K562 (cell line): Measurements from ENCODE around the gene PPP2R3B.

Source experiments
- CTCF ChIP-seq, 3 experiments: IDR thresholded peaks in 2 of 3; conservative IDR thresholded peaks in 1 of 3; 2 replicates each; pipeline ENCODE4 v1.5.1; 2011 to 2012; ENCODE audit warnings: low read length in 3 of 3, mild to moderate bottlenecking in 3 of 3, control low read depth in 2 of 3, improper control_type of control experiment in 1 of 3, inconsistent platforms in 1 of 3, low read depth in 1 of 3, mixed read lengths in 1 of 3, moderate library complexity in 1 of 3; ENCODE audit not compliant: insufficient read depth in 2 of 3
- EGR1 ChIP-seq: fragments of 450-650 bp; conservative IDR thresholded peaks from 2 replicates; pipeline ENCODE4 v1.6.1; 2017; ENCODE audit warnings: mild to moderate bottlenecking
- ESRRA ChIP-seq: fragments of 450-650 bp; IDR thresholded peaks from 2 replicates; pipeline ENCODE4 v1.6.1; 2014; ENCODE audit warnings: low read depth, mild to moderate bottlenecking, moderate library complexity, borderline replicate concordance
- FOXM1 ChIP-seq, 2 experiments: fragments of 450-650 bp in 1 of 2; sonication (generic) in 1 of 2; formaldehyde crosslinking in 1 of 2; IDR thresholded peaks; 2 replicates each; pipeline versions ENCODE4 v1.6.1 to v1.9.0; 2017 to 2022; ENCODE audit warnings: low read depth in 2 of 2, mild to moderate bottlenecking in 2 of 2, missing genetic modification reagents in 1 of 2, moderate library complexity in 1 of 2
- GTF2F1 ChIP-seq: IDR thresholded peaks from 2 replicates; pipeline ENCODE4 v1.6.1; 2011; ENCODE audit warnings: low read depth, low read length, improper control_type of control experiment
- HNRNPUL1 ChIP-seq: fragments of 200-400 bp; formaldehyde crosslinking; IDR thresholded peaks from 2 replicates; pipeline ENCODE4 v1.6.1; 2017; ENCODE audit warnings: low read length
- MAX ChIP-seq: sonication (generic); formaldehyde crosslinking; IDR thresholded peaks from 2 replicates; pipeline ENCODE4 v1.9.0; 2022; ENCODE audit warnings: mild to moderate bottlenecking, missing genetic modification reagents
- PATZ1 ChIP-seq: fragments of 250-450 bp; sonication (Bioruptor Pico); IDR thresholded peaks from 2 replicates; pipeline ENCODE4 v1.5.0; 2020; ENCODE audit warnings: mild to moderate bottlenecking, borderline replicate concordance
- POLR2A ChIP-seq: fragments of 450-650 bp; conservative IDR thresholded peaks from 2 replicates; pipeline ENCODE4 v1.6.1; 2016
- ZNF146 ChIP-seq: IDR thresholded peaks from one replicate; pipeline ENCODE4 v1.6.1; 2018; ENCODE audit warnings: missing compliant biosample characterization; ENCODE audit not compliant: unreplicated experiment
- ZNF589 ChIP-seq: fragments of 200-800 bp; sonication (Bioruptor generic); IDR thresholded peaks from 2 replicates; pipeline ENCODE4 v1.6.1; 2016; ENCODE audit warnings: low read depth, missing genetic modification characterization, missing compliant biosample characterization
- ZZZ3 ChIP-seq: fragments of 450-650 bp; IDR thresholded peaks from 2 replicates; pipeline ENCODE4 v1.6.1; 2016; ENCODE audit warnings: antibody characterized with exemption, mild to moderate bottlenecking, moderate library complexity
- TF ChIP-seq, protein P1 (sequence below): sonication (generic); formaldehyde crosslinking; IDR thresholded peaks from 2 replicates; pipeline ENCODE4 v1.8.1; 2023; ENCODE audit warnings: mild to moderate bottlenecking, missing genetic modification reagents

DNA sequence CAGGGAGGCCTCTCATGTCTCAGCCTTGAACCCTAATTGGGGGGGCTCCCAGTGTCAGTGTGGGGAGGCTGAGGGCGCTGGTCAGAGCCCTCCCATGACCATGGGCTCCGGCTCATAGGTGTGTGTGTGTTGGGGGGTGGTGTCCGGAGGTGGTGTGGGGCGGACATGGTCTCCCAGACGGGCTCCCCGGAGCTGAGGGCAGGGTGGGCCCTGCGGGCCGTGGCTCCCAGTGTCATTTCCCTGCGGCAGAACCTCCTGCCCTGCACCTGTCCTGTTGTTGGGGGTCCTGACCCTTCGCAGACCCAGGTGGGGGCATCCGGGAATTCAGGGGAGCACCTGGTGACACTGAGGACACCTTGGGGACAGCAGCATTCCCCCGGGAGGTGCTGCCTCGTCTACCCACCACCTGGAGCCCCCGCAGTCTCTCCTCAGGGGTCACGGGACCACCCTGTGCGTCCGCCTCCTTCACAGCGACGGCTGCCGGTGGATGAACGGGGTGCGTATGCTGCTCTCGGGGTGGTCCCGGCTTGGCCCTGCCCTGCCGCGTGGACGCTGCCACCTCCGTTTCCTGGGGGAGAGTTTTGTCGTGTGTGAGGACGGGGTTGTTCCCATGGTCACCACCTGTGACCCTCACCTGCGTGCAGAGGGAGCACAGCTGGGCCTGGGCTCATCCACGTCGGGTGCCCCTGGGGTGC is 53.6 kb downstream of the PPP2R3B start:
- TF ChIP-seq ZNF146, result no peak
- TF ChIP-seq FOXM1 (IDR thresholded peaks at IDR 0.05; ENCODE audit: low read depth), result no peak
- no peak for TF ChIP-seq FOXM1 (CRISPR knock-in tag; IDR thresholded peaks at IDR 0.05; ENCODE audit: low read depth)
- TF ChIP-seq ZZZ3, result no peak
- TF ChIP-seq HNRNPUL1, result no peak
- TF ChIP-seq EGR1, result no peak
- no peak for TF ChIP-seq ESRRA
- no peak for TF ChIP-seq ZNF589 (CRISPR knock-in tag)
- no peak for TF ChIP-seq POLR2A
- TF ChIP-seq, protein P1, sequence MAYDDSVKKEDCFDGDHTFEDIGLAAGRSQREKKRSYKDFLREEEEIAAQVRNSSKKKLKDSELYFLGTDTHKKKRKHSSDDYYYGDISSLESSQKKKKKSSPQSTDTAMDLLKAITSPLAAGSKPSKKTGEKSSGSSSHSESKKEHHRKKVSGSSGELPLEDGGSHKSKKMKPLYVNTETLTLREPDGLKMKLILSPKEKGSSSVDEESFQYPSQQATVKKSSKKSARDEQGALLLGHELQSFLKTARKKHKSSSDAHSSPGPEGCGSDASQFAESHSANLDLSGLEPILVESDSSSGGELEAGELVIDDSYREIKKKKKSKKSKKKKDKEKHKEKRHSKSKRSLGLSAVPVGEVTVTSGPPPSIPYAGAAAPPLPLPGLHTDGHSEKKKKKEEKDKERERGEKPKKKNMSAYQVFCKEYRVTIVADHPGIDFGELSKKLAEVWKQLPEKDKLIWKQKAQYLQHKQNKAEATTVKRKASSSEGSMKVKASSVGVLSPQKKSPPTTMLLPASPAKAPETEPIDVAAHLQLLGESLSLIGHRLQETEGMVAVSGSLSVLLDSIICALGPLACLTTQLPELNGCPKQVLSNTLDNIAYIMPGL (CRISPR knock-in tag), result no peak
- no peak for TF ChIP-seq PATZ1
- no peak for TF ChIP-seq CTCF (IDR thresholded peaks at IDR 0.05 in 2 of 3, conservative IDR thresholded peaks at IDR 0.05 in 1 of 3; ENCODE audit: insufficient read depth in 2 of 3, low read depth in 1 of 3, low read length in 3 of 3)
- no peak for TF ChIP-seq MAX
- TF ChIP-seq GTF2F1, result no peak
